KMS-11 (cell line): ENCODE measurements around the gene IMMP2L.

Source experiments
- H2AFZ ChIP-seq: fragments of 200-600 bp; sonication (generic); 2 replicates; pipeline ENCODE4 v1.6.1; 2016; ENCODE audit warnings: antibody characterized with exemption, mixed run types, low read depth
- H3K27ac ChIP-seq: fragments of 200-600 bp; sonication (generic); 2 replicates; pipeline ENCODE4 v1.6.1; 2016; ENCODE audit warnings: mild to moderate bottlenecking, mixed run types
- H3K27me3 ChIP-seq: fragments of 200-600 bp; sonication (generic); 2 replicates; pipeline ENCODE4 v1.6.1; 2017; ENCODE audit warnings: mild to moderate bottlenecking, low read depth, mixed run types, moderate library complexity; ENCODE audit not compliant: insufficient read depth
- H3K36me3 ChIP-seq: fragments of 200-600 bp; sonication (generic); 2 replicates; pipeline ENCODE4 v1.6.1; 2017; ENCODE audit warnings: mild to moderate bottlenecking, mixed run types; ENCODE audit not compliant: insufficient read depth
- H3K4me1 ChIP-seq: fragments of 200-600 bp; sonication (generic); 2 replicates; pipeline ENCODE4 v1.6.1; 2016; ENCODE audit warnings: mild to moderate bottlenecking, low read depth, mixed run types; ENCODE audit not compliant: poor library complexity, severe bottlenecking
- H3K4me2 ChIP-seq: fragments of 200-600 bp; sonication (generic); 2 replicates; pipeline ENCODE4 v1.7.0; 2016; ENCODE audit warnings: mild to moderate bottlenecking, mixed run types
- H3K4me3 ChIP-seq: fragments of 200-600 bp; sonication (generic); IDR thresholded peaks from 2 replicates; pipeline ENCODE4 v1.6.1; 2017; ENCODE audit warnings: low read depth, low read length, mixed read lengths; ENCODE audit not compliant: insufficient read depth
- H3K79me2 ChIP-seq: fragments of 200-600 bp; sonication (generic); 2 replicates; pipeline ENCODE4 v1.6.1; 2016; ENCODE audit warnings: low read depth, mixed run types; ENCODE audit not compliant: insufficient read depth
- H3K9ac ChIP-seq: fragments of 200-600 bp; sonication (generic); 2 replicates; pipeline ENCODE4 v1.6.1; 2016; ENCODE audit warnings: mild to moderate bottlenecking, mixed run types
- H4K20me1 ChIP-seq: fragments of 200-600 bp; sonication (generic); 2 replicates; pipeline ENCODE4 v1.6.1; 2016; ENCODE audit warnings: mild to moderate bottlenecking, mixed run types; ENCODE audit not compliant: insufficient read depth
- CTCF ChIP-seq: fragments of 200-600 bp; sonication (generic); conservative IDR thresholded peaks from 2 replicates; pipeline ENCODE4 v1.6.1; 2017; ENCODE audit warnings: low read depth, mild to moderate bottlenecking, antibody characterized with exemption, low read length, moderate library complexity, mixed read lengths

The IMMP2L gene

GRCh38 chr7:110962826-110963225 is 599.5 kb downstream of the IMMP2L start:
- Histone ChIP-seq H3K27me3 (no peaks in the 10 kb centered on the region), H3K27ac (no peak overlapping the region), H3K4me1 (peaks cover 11% of the 10 kb centered on the region), H3K36me3 (no peaks in the 10 kb centered on the region), H3K9ac (no peak overlapping the region), H3K4me2 (no peak overlapping the region), H4K20me1 (no peaks in the 10 kb centered on the region), H3K4me3 (no peak overlapping the region), H2AFZ (no peak overlapping the region), H3K79me2 (no peaks in the 10 kb centered on the region)
- no peak for TF ChIP-seq CTCF

- no peak overlapping the region for H2AFZ ChIP-seq
- H3K79me2 ChIP-seq: no peaks in the 10 kb centered on the region
- H3K9ac ChIP-seq: no peak overlapping the region
- no peaks in the 10 kb centered on the region for H3K27me3 ChIP-seq
- no peak overlapping the region for H3K4me2 ChIP-seq
- H3K4me1 ChIP-seq: peaks cover 11% of the 10 kb centered on the region
- no peak overlapping the region for H3K4me3 ChIP-seq
- no peak overlapping the region for H3K27ac ChIP-seq
- no peaks in the 10 kb centered on the region for H4K20me1 ChIP-seq
- no peak for TF ChIP-seq CTCF
- no peaks in the 10 kb centered on the region for H3K36me3 ChIP-seq
These were observed 599.9 kb downstream of the IMMP2L start for GRCh38 chr7:110962374-110962773.

GRCh38 chr7:110960811-110961210 is 601.5 kb downstream of the IMMP2L start:
- Histone ChIP-seq H3K27me3 (no peaks in the 10 kb centered on the region), H2AFZ (no peak overlapping the region), H3K36me3 (no peaks in the 10 kb centered on the region), H3K9ac (no peak overlapping the region), H3K4me2 (no peak overlapping the region), H4K20me1 (no peaks in the 10 kb centered on the region), H3K4me3 (no peak overlapping the region), H3K79me2 (no peaks in the 10 kb centered on the region), H3K4me1 (peaks cover 11% of the 10 kb centered on the region), H3K27ac (no peak overlapping the region)
- TF ChIP-seq CTCF: no peak

- no peak overlapping the region for H3K4me2 ChIP-seq
- H3K4me3 ChIP-seq: no peak overlapping the region
- H3K79me2 ChIP-seq: no peaks in the 10 kb centered on the region
- H3K36me3 ChIP-seq: no peaks in the 10 kb centered on the region
- H3K9ac ChIP-seq: no peak overlapping the region
- H3K27ac ChIP-seq: no peak overlapping the region
- H3K4me1 ChIP-seq: no peaks in the 10 kb centered on the region
- no peak overlapping the region for H2AFZ ChIP-seq
- no peaks in the 10 kb centered on the region for H4K20me1 ChIP-seq
- no peak for TF ChIP-seq CTCF
- H3K27me3 ChIP-seq: no peaks in the 10 kb centered on the region
These were observed 614.0 kb downstream of the IMMP2L start for GRCh38 chr7:110948280-110948679.

GRCh38 chr7:110947408-110947807 is 614.9 kb downstream of the IMMP2L start:
- Histone ChIP-seq H3K27ac (no peak overlapping the region), H3K79me2 (no peaks in the 10 kb centered on the region), H4K20me1 (no peaks in the 10 kb centered on the region), H3K4me3 (no peak overlapping the region), H3K9ac (no peak overlapping the region), H3K27me3 (no peaks in the 10 kb centered on the region), H3K4me2 (no peak overlapping the region), H3K36me3 (no peaks in the 10 kb centered on the region), H3K4me1 (no peaks in the 10 kb centered on the region), H2AFZ (no peak overlapping the region)
- no peak for TF ChIP-seq CTCF
